Smooth muscle cell (in vitro differentiated cells): Measurements from ENCODE around the gene SFMBT1. TPM values are rescaled to one million over a fixed set of nuclear protein-coding genes. Genes with fewer than 3 reads are reported as not detected.

ENCODE experiments used
- DNase-seq: peaks from one replicate; lab custom pipeline; 2025; ENCODE audit not compliant: unreplicated experiment; lab: John Stamatoyannopoulos, UW
- H2AFZ ChIP-seq: fragments of 200-600 bp; sonication (generic); 2 replicates; pipeline ENCODE4 v1.6.0; 2016; ENCODE audit warnings: antibody characterized with exemption, low read depth, mild to moderate bottlenecking
- H3F3A ChIP-seq: fragments of 200-600 bp; sonication (generic); 2 replicates; pipeline ENCODE4 v1.6.0; 2017; ENCODE audit warnings: antibody characterized with exemption, low read depth
- H3K27ac ChIP-seq: fragments of 200-600 bp; sonication (generic); 2 replicates; pipeline ENCODE4 v1.5.1; 2016; ENCODE audit warnings: low read depth, mild to moderate bottlenecking
- H3K27me3 ChIP-seq: fragments of 200-600 bp; sonication (generic); 2 replicates; pipeline ENCODE4 v1.6.1; 2016; ENCODE audit warnings: low read depth, mild to moderate bottlenecking
- H3K36me3 ChIP-seq: fragments of 200-600 bp; sonication (generic); 2 replicates; pipeline ENCODE4 v1.5.1; 2016; ENCODE audit warnings: low read depth
- H3K4me1 ChIP-seq: fragments of 200-600 bp; sonication (generic); 2 replicates; pipeline ENCODE4 v1.5.1; 2016; ENCODE audit warnings: low read depth
- H3K4me2 ChIP-seq: fragments of 200-600 bp; sonication (generic); 2 replicates; pipeline ENCODE4 v1.6.0; 2016; ENCODE audit warnings: mild to moderate bottlenecking
- H3K4me3 ChIP-seq: fragments of 200-600 bp; sonication (generic); 2 replicates; pipeline ENCODE4 v1.5.1; 2016; ENCODE audit warnings: mild to moderate bottlenecking
- H3K79me2 ChIP-seq: fragments of 200-600 bp; sonication (generic); 2 replicates; pipeline ENCODE4 v1.6.0; 2016; ENCODE audit warnings: low read depth, mild to moderate bottlenecking
- H3K9ac ChIP-seq: fragments of 200-600 bp; sonication (generic); 2 replicates; pipeline ENCODE4 v1.6.0; 2016; ENCODE audit warnings: low read depth
- H3K9me3 ChIP-seq: fragments of 200-600 bp; sonication (generic); replicated peaks from 2 replicates; pipeline ENCODE4 v1.5.1; 2016; ENCODE audit warnings: low read depth
- H4K20me1 ChIP-seq: fragments of 200-600 bp; sonication (generic); 2 replicates; pipeline ENCODE4 v1.6.0; 2016; ENCODE audit warnings: low read depth
- CTCF ChIP-seq: fragments of 200-600 bp; sonication (generic); IDR thresholded peaks from 2 replicates; pipeline ENCODE4 v1.5.1; 2017; ENCODE audit warnings: borderline replicate concordance, mild to moderate bottlenecking, antibody characterized with exemption; ENCODE audit not compliant: insufficient read depth, poor library complexity, severe bottlenecking
- WGBS: methylation state at CpG from one replicate; pipeline ENCODE4 v1.1.7; 2016; ENCODE audit warnings: low lambda C conversion rate; 5-methylcytosine and 5-hydroxymethylcytosine counted together
- polyA plus RNA-seq: library from polyadenylated mRNA; unstranded; fragments of >200 nt; fragmentation: Nextera tagmentation; extraction: Ambion mirVana; gene quantifications from 2 replicates; pipeline ENCODE4 v1.2.1, GENCODE V29; 2016
- total RNA-seq: library from RNA; depleted of rRNA; stranded (reverse); fragments of >200 nt; gene quantifications from 2 replicates; pipeline ENCODE4 v1.2.3, GENCODE V29; 2014

Gene SFMBT1
- total and polyA plus RNA-seq, 2 experiments from 2014 or later, result 1.4 to 2.2 TPM

- no peak overlapping the region for H2AFZ ChIP-seq
- no peaks in the 10 kb centered on the region for H3K4me1 ChIP-seq
- H3K27ac ChIP-seq, result no peak overlapping the region
- no peak overlapping the region for H3K9ac ChIP-seq
- 92% methylated on average over 2 of the region's 2 CpGs for WGBS
- H3F3A ChIP-seq, result no peaks in the 10 kb centered on the region
- H4K20me1 ChIP-seq, result peaks cover 40% of the 10 kb centered on the region
- H3K9me3 ChIP-seq, result no peaks in the 10 kb centered on the region
- no peaks in the 10 kb centered on the region for H3K79me2 ChIP-seq
- no peak for TF ChIP-seq CTCF
- H3K36me3 ChIP-seq, result no peaks in the 10 kb centered on the region
- no peak for DNase-seq
- H3K4me3 ChIP-seq, result no peak overlapping the region
- H3K4me2 ChIP-seq, result no peak overlapping the region
- H3K27me3 ChIP-seq, result no peaks in the 10 kb centered on the region
Observed at GRCh38 chr3:52854013-52854412, 191.9 kb downstream of the SFMBT1 start.

Other genes with a start within 250 kb of the SFMBT1 start
- 1.6 and 2.3 TPM in 2 replicates for gene ITIH4, start 215.4 kb downstream of the SFMBT1 start, total RNA-seq
- 1.6 and 4.5 TPM in 2 replicates for gene ITIH4, start 215.4 kb downstream of the SFMBT1 start, polyA plus RNA-seq
- gene MUSTN1, start 211.1 kb downstream of the SFMBT1 start, total RNA-seq, result 2.2 TPM in 1 of 2 replicates, not detected in the other
- gene MUSTN1, start 211.1 kb downstream of the SFMBT1 start, polyA plus RNA-seq, result 0.30 and 0.98 TPM in 2 replicates
- 12.8 and 13.1 TPM in 2 replicates for gene STIMATE, start 148.5 kb downstream of the SFMBT1 start, total RNA-seq
- 12.1 and 18.1 TPM in 2 replicates for gene STIMATE, start 148.5 kb downstream of the SFMBT1 start, polyA plus RNA-seq
- 13.3 and 16.4 TPM in 2 replicates for gene RFT1, start 84.4 kb upstream of the SFMBT1 start, total RNA-seq
- gene RFT1, start 84.4 kb upstream of the SFMBT1 start, polyA plus RNA-seq, result 25.7 and 30.1 TPM in 2 replicates
- gene PRKCD, start 115.1 kb upstream of the SFMBT1 start, total RNA-seq, result 6.1 and 6.5 TPM in 2 replicates
- gene PRKCD, start 115.1 kb upstream of the SFMBT1 start, polyA plus RNA-seq, result 21.3 and 22.5 TPM in 2 replicates
- 106 and 138 TPM in 2 replicates for gene TKT, start 209.9 kb upstream of the SFMBT1 start, total RNA-seq
- gene TKT, start 209.9 kb upstream of the SFMBT1 start, polyA plus RNA-seq, result 124 and 144 TPM in 2 replicates